GM12878 (cell line): Measurements from ENCODE around the gene STRN4. TPM values are rescaled to one million over a fixed set of nuclear protein-coding genes. Genes with fewer than 3 reads are reported as not detected.

Experiments used
- ATAC-seq: fragments of 200-7000 bp; cut with Tn5 transposase; 3 replicates; pipeline ENCODE4 v1.9.1; 2020; ENCODE audit warnings: mild to moderate bottlenecking, moderate library complexity
- BruUV-seq: library from RNA; stranded (reverse); fragments of 400-500 nt; replicated peaks from 2 replicates; lab custom pipeline; 2021; lab: Mats Ljungman, UMichigan
- CTCF ChIA-PET: fragments of 300-600 bp; sonication (Branson Sonifier 250); formaldehyde crosslinking; extraction: SDS; loops from one replicate; lab custom pipeline; 2021; ENCODE audit warnings: inconsistent platforms; lab: Yijun Ruan, JAX
- POLR2A ChIA-PET: fragments of 350-600 bp; formaldehyde crosslinking; extraction: SDS; loops from one replicate; lab custom pipeline; 2021; ENCODE audit warnings: inconsistent platforms; lab: Charles Lee
- RAD21 ChIA-PET: fragments of 300-600 bp; sonication (Branson Sonifier 250); formaldehyde crosslinking; loops from one replicate; lab custom pipeline; 2023; ENCODE audit warnings: antibody characterized with exemption; ENCODE audit not compliant: unreplicated experiment; lab: Charles Lee
- SMC1A ChIA-PET: fragments of 300-600 bp; sonication (Branson Sonifier 250); formaldehyde crosslinking; loops from one replicate; lab custom pipeline; 2023; ENCODE audit not compliant: unreplicated experiment, uncharacterized antibody; lab: Charles Lee
- DNase-seq: peaks from one replicate; pipeline ENCODE4 v3.0.0-alpha.2; 2011; ENCODE audit warnings: low read depth, low spot score
- FAIRE-seq: peaks from 3 replicates; lab custom pipeline; 2011; peaks lifted over from hg19 to GRCh38; lab: Jason Lieb, UNC
- H2AFZ ChIP-seq: 2 replicates; pipeline ENCODE4 v1.6.0; 2011; ENCODE audit warnings: low read depth, low read length, control low read depth; ENCODE audit not compliant: control insufficient read depth
- H3K27ac ChIP-seq: 2 replicates; pipeline ENCODE4 v1.5.1; 2011; ENCODE audit warnings: control low read depth; ENCODE audit not compliant: control insufficient read depth, insufficient read depth
- H3K27me3 ChIP-seq, 2 experiments: replicated peaks in 1 of 2; 2 replicates each; pipeline versions ENCODE4 v1.6.0 to v1.6.1; 2011; ENCODE audit warnings: low read length in 1 of 2; ENCODE audit not compliant: control insufficient read depth in 2 of 2, insufficient read depth in 2 of 2
- H3K36me3 ChIP-seq, 2 experiments: 2 replicates each; pipeline ENCODE4 v1.5.1; 2011; ENCODE audit warnings: low read length in 1 of 2; ENCODE audit not compliant: control insufficient read depth in 2 of 2, insufficient read depth in 2 of 2
- H3K4me1 ChIP-seq: 2 replicates; pipeline ENCODE4 v1.6.1; 2011; ENCODE audit warnings: mild to moderate bottlenecking, low read length, moderate library complexity, mixed read lengths; ENCODE audit not compliant: control insufficient read depth, insufficient read depth
- H3K4me2 ChIP-seq: 2 replicates; pipeline ENCODE4 v1.6.0; 2011; ENCODE audit warnings: control low read depth; ENCODE audit not compliant: control insufficient read depth, insufficient read depth
- H3K4me3 ChIP-seq: fragments of 200-600 bp; sonication (generic); 2 replicates; pipeline ENCODE4 v1.5.1; 2016
- H3K79me2 ChIP-seq: 2 replicates; pipeline ENCODE4 v1.6.0; 2011; ENCODE audit warnings: low read length; ENCODE audit not compliant: control insufficient read depth, insufficient read depth
- H3K9ac ChIP-seq: 2 replicates; pipeline ENCODE4 v1.8.0; 2011; ENCODE audit warnings: low read length, control low read depth, mixed read lengths; ENCODE audit not compliant: control insufficient read depth, insufficient read depth
- H3K9me3 ChIP-seq: replicated peaks from 3 replicates; pipeline ENCODE4 v1.5.1; 2011; ENCODE audit warnings: mild to moderate bottlenecking, low read length; ENCODE audit not compliant: control insufficient read depth, insufficient read depth
- H4K20me1 ChIP-seq: 2 replicates; pipeline ENCODE4 v1.6.0; 2011; ENCODE audit not compliant: control insufficient read depth, insufficient read depth
- CEBPB ChIP-seq, 2 experiments: fragments of 150-350 bp in 1 of 2; IDR thresholded peaks; 2 replicates each; pipeline ENCODE4 v1.6.1; 2012 to 2014; ENCODE audit warnings: low read depth in 2 of 2, low read length in 2 of 2, borderline replicate concordance in 1 of 2, inconsistent platforms in 1 of 2
- CHD1 ChIP-seq: IDR thresholded peaks from 2 replicates; pipeline ENCODE4 v1.6.1; 2012; ENCODE audit warnings: low read depth, low read length, improper control_type of control experiment
- EZH2 ChIP-seq: IDR thresholded peaks from 2 replicates; pipeline ENCODE4 v1.6.1; 2012; ENCODE audit warnings: low read depth, mild to moderate bottlenecking, control low read depth, inconsistent platforms, low read length, borderline replicate concordance; ENCODE audit not compliant: control insufficient read depth
- GATAD2B ChIP-seq: fragments of 450-650 bp; conservative IDR thresholded peaks from 2 replicates; pipeline ENCODE4 v1.6.1; 2017; ENCODE audit warnings: low read depth, mild to moderate bottlenecking, moderate library complexity
- HDAC6 ChIP-seq: fragments of 200-600 bp; sonication (generic); IDR thresholded peaks from one replicate; pipeline ENCODE4 v1.8.0; 2017; ENCODE audit warnings: antibody characterized with exemption; ENCODE audit not compliant: unreplicated experiment
- IKZF1 ChIP-seq: fragments of 450-650 bp; conservative IDR thresholded peaks from 2 replicates; pipeline ENCODE4 v1.6.1; 2017; ENCODE audit warnings: antibody characterized with exemption, mild to moderate bottlenecking
- LARP7 ChIP-seq: fragments of 450-650 bp; IDR thresholded peaks from 2 replicates; pipeline ENCODE4 v1.6.1; 2017; ENCODE audit warnings: mild to moderate bottlenecking
- MEF2B ChIP-seq: fragments of 450-650 bp; IDR thresholded peaks from 2 replicates; pipeline ENCODE4 v1.6.1; 2018; ENCODE audit warnings: mild to moderate bottlenecking, moderate library complexity; ENCODE audit not compliant: partially characterized antibody, poor library complexity, severe bottlenecking
- MXI1 ChIP-seq: fragments of 150-350 bp; IDR thresholded peaks from 2 replicates; pipeline ENCODE4 v1.6.1; 2011; ENCODE audit warnings: low read depth, mild to moderate bottlenecking, inconsistent platforms, low read length, improper control_type of control experiment
- NBN ChIP-seq: fragments of 450-650 bp; IDR thresholded peaks from 2 replicates; pipeline ENCODE4 v1.6.1; 2016
- NFIC ChIP-seq: IDR thresholded peaks from 2 replicates; pipeline ENCODE4 v1.6.1; 2012; ENCODE audit warnings: low read depth, mild to moderate bottlenecking, inconsistent platforms, low read length, moderate library complexity
- NKRF ChIP-seq: fragments of 450-650 bp; conservative IDR thresholded peaks from 2 replicates; pipeline ENCODE4 v1.6.1; 2017; ENCODE audit warnings: mild to moderate bottlenecking, moderate library complexity
- NR2F1 ChIP-seq: fragments of 450-650 bp; conservative IDR thresholded peaks from 2 replicates; pipeline ENCODE4 v1.6.1; 2017; ENCODE audit warnings: mild to moderate bottlenecking
- POLR2A ChIP-seq: IDR thresholded peaks from 2 replicates; pipeline ENCODE4 v1.6.1; 2011; ENCODE audit warnings: low read depth, mild to moderate bottlenecking, low read length
- RAD21 ChIP-seq: IDR thresholded peaks from 2 replicates; pipeline ENCODE4 v1.6.1; 2011; ENCODE audit warnings: mild to moderate bottlenecking, low read depth, low read length, moderate library complexity; ENCODE audit not compliant: insufficient read depth
- SIX5 ChIP-seq: IDR thresholded peaks from 2 replicates; pipeline ENCODE4 v1.6.1; 2011; ENCODE audit warnings: mild to moderate bottlenecking, low read depth, low read length, moderate library complexity; ENCODE audit not compliant: severe bottlenecking
- SPI1 ChIP-seq: IDR thresholded peaks from 2 replicates; pipeline ENCODE4 v1.6.1; 2011; ENCODE audit warnings: low read depth, mild to moderate bottlenecking, low read length, moderate library complexity, borderline replicate concordance; ENCODE audit not compliant: insufficient read depth
- TARDBP ChIP-seq: IDR thresholded peaks from 2 replicates; pipeline ENCODE4 v1.6.1; 2016; ENCODE audit warnings: borderline replicate concordance
- USF1 ChIP-seq: IDR thresholded peaks from 2 replicates; pipeline ENCODE4 v1.6.1; 2011; ENCODE audit warnings: borderline replicate concordance, low read depth, mild to moderate bottlenecking, moderate library complexity, mixed read lengths, low read length; ENCODE audit not compliant: insufficient read depth; ENCODE audit errors: extremely low read length
- YY1 ChIP-seq: IDR thresholded peaks from 2 replicates; pipeline ENCODE4 v1.6.1; 2011; ENCODE audit warnings: low read depth, mild to moderate bottlenecking, low read length
- ZBED1 ChIP-seq: IDR thresholded peaks from 2 replicates; pipeline ENCODE4 v1.6.1; 2016; ENCODE audit warnings: borderline replicate concordance
- WGBS: methylation state at CpG from one replicate; pipeline ENCODE4 v1.1.6; 2016; ENCODE audit warnings: low lambda C conversion rate; ENCODE audit not compliant: insufficient replicate concordance, insufficient coverage; ENCODE audit errors: missing lambda C conversion rate; 5-methylcytosine and 5-hydroxymethylcytosine counted together
- in situ Hi-C: fragments of 300-500 bp; cut with MboI; formaldehyde crosslinking; loops from 9 replicates; pipeline ENCODE4 v1.14.3; 2018; ENCODE audit warnings: mixed read lengths
- intact Hi-C: fragments of 100-400 bp; cut with micrococcal nuclease; formaldehyde crosslinking; loops from one replicate; pipeline ENCODE4 v1.14.2; 2022; ENCODE audit not compliant: unreplicated experiment
- polyA plus RNA-seq, 11 experiments: library from polyadenylated mRNA; depleted of rRNA in 4 of 11; unstranded in 6 of 11; stranded (reverse) in 5 of 11; fragments of >200 nt; fragmentation: Nextera tagmentation in 4 of 11; fragmentation: Illumina TruSeq in 1 of 11; extraction: Ambion mirVana in 4 of 11; extraction: Trizol in 1 of 11; gene quantifications; 1 replicate in 1 of 11; 2 replicates in 10 of 11; pipeline versions ENCODE4 v1.2.1 to v1.2.3, GENCODE V29; 2011 to 2016; ENCODE audit warnings: inconsistent platforms in 2 of 11, missing spikeins in 2 of 11, low read depth in 1 of 11
- total RNA-seq, 4 experiments: library from RNA; depleted of rRNA in 3 of 4; stranded (reverse); fragments of >200 nt in 3 of 4; fragmentation: Illumina TruSeq in 1 of 4; extraction: Trizol in 1 of 4; gene quantifications; 2 replicates each; pipeline versions ENCODE4 v1.2.1 to v1.2.3, GENCODE V29; 2013 to 2021

STRN4 gene
- total and polyA plus RNA-seq, 10 of the 15 experiments (the other 5 are each of a cell fraction or from before 2014, with no cell fraction given): 0.42 to 62.8 (median 22.5) TPM

DNA sequence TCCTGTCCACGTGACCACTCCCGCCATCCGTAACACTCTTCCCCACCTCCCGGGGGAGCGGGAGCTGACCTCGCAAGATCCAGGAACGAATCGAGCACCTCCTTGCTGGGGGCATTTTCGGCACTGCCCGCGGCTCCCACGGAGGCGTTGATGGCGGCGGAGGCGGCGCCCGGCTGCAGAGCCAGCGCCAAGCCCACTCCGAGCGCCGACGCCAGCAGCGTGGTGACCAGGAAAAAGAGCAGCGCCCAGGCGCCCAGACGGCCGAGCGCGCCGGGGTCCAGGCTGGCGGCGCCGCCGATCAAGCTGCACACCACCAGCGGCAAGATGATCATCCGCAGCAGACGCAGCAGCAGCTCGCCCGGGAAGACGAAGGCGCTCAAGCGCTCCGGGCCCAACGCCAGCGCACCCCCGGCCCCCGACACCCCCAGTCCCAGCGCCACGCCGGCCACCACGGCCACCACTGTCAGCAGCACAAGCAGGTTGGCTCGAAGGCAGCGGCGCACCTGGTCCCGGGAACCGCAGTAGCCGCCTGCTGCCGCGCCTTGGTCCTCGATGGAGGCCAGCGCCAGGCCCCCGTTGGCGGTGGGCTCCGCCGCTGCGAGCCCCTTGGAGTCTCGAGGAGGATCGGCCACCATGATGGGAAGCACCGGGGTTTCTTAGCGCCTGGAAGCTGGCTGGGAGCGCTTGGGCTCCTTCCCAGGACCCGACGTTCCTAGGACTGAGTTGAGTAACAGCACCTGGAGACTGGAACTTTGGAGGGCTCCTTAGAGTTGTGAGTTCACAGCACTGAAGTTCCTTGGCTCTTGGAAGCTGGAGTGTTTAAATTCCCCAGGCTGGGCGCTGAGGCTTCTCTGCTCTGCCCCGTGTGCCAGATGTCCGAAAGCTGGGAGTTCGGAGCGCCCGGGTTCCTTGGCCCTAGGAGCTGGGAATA is 41.3 kb upstream of the STRN4 start:
- 0 out of 2 replicates have a peak overlapping the region, but pooled peaks have one; percentile 30 for H2AFZ ChIP-seq
- TSS peak; percentile 77 for BruUV-seq
- H3K27ac ChIP-seq: peak overlapping the region; percentile 94
- CTCF ChIA-PET: interaction anchor here (0.5 to 3.1 kb wide), 7 partner anchors 12 to 110 kb away, joined by 3 to 13 read pairs (median 9); no protein-coding TSS in a partner anchor
- H3K9me3 ChIP-seq: no peaks in the 10 kb centered on the region; the same call in 2 of the 3 replicates
- DNase-seq: no peak
- intact Hi-C loops (loop anchor here (5.0 kb wide), 1 partner anchor 35 kb away; no protein-coding TSS in a partner anchor), in situ Hi-C loops (no loop called here)
- ATAC-seq: peak; percentile 13
- peaks cover 1 to 7% of the 10 kb centered on the region in 2 experiments; a peak in 2 of 4 replicates for H3K36me3 ChIP-seq
- peak overlapping the region; percentile 81 for H3K4me2 ChIP-seq
- WGBS: under 1% methylated on average over 78 of the region's 80 CpGs
- SMC1A ChIA-PET: interaction anchor here (1.2 kb wide), 1 partner anchor 34 kb away, joined by 7 read pairs; no protein-coding TSS in a partner anchor
- POLR2A ChIA-PET: interaction anchor here (0.6 to 3.1 kb wide), 7 partner anchors 16 to 186 kb away, joined by 3 to 13 read pairs (median 4); partner anchors contain the start of gene FKRP
- H3K27me3 ChIP-seq: no peaks in the 10 kb centered on the region
- RAD21 ChIA-PET: interaction anchor here (1.6 to 1.9 kb wide), 2 partner anchors 34 to 53 kb away, joined by 6 read pairs; no protein-coding TSS in a partner anchor
- no peak for FAIRE-seq
- H3K4me1 ChIP-seq: 0 out of 2 replicates have a peak, but pooled peaks cover 7% of the 10 kb centered on the region
- no peaks in the 10 kb centered on the region; the same call in 1 of the 2 replicates for H4K20me1 ChIP-seq
- H3K9ac ChIP-seq: peak overlapping the region; percentile 65
- peak overlapping the region; percentile 100 for H3K4me3 ChIP-seq
- peaks cover 57% of the 10 kb centered on the region for H3K79me2 ChIP-seq
- TF ChIP-seq RAD21 (no peak), CEBPB (IDR thresholded peaks at IDR 0.05; ENCODE audit: borderline replicate concordance in 1 of 2, low read depth in 2 of 2, low read length in 2 of 2) (no peak), MXI1 (peak; percentile 34; the same call in 1 of the 2 replicates), IKZF1 (no peak), SIX5 (no peak), ZBED1 (no peak), MEF2B (no peak), EZH2 (no peak), NBN (no peak), TARDBP (no peak), POLR2A (peak; percentile 63), NR2F1 (0 out of 2 replicates have a peak, but pooled peaks have one; percentile 10), SPI1 (no peak), HDAC6 (no peak), NKRF (peak; percentile 6; the same call in 1 of the 2 replicates), YY1 (peak; percentile 74), GATAD2B (peak; percentile 67; the same call in 1 of the 2 replicates), NFIC (no peak), LARP7 (peak; percentile 51), USF1 (peak; percentile 68), CHD1 (0 out of 2 replicates have a peak, but pooled peaks have one; percentile 58)
